GM18507 (cell line): ENCODE results near the gene ACSS1.

ENCODE experiments used
- DNase-seq: peaks from one replicate; pipeline ENCODE4 v3.0.0; 2011; ENCODE audit warnings: low read depth; ENCODE audit not compliant: insufficient read length; ENCODE audit errors: extremely low spot score
- FAIRE-seq: peaks from 2 replicates; lab custom pipeline; 2011; peaks lifted over from hg19 to GRCh38; lab: Jason Lieb, UNC

ACSS1 gene

GRCh38 chr20:25061821-25062530 lies 4.0 kb upstream of the ACSS1 start:
- FAIRE-seq: no peak
- DNase-seq: no peak

- DNase-seq (no peak), FAIRE-seq (no peak)
Observed at GRCh38 chr20:25061103-25061799, 3.3 kb upstream of the ACSS1 start.

- DNase-seq: no peak
Observed at GRCh38 chr20:25059866-25060465, 2.0 kb upstream of the ACSS1 start.

GRCh38 chr20:25058847-25059810 lies 1.2 kb upstream of the ACSS1 start:
- FAIRE-seq: no peak
- DNase-seq: no peak

More at GRCh38 chr20:25059866-25060465, 2.0 kb upstream of the ACSS1 start:
- no peak for FAIRE-seq

- FAIRE-seq (peak; percentile 68), DNase-seq (peak; percentile 32)
Observed at GRCh38 chr20:25057234-25058050, 497 bp downstream of the ACSS1 start.

- DNase-seq (no peak), FAIRE-seq (no peak)
Observed at GRCh38 chr20:25056690-25057233, 1.2 kb downstream of the ACSS1 start.

- FAIRE-seq: no peak
- DNase-seq: no peak
Observed at GRCh38 chr20:25055711-25056495, 2.0 kb downstream of the ACSS1 start.

GRCh38 chr20:25054995-25055629 lies 2.8 kb downstream of the ACSS1 start:
- FAIRE-seq: no peak
- no peak for DNase-seq

GRCh38 chr20:25054096-25054820 lies 3.7 kb downstream of the ACSS1 start:
- peak; percentile 76 for FAIRE-seq
- no peak for DNase-seq

- no peak for DNase-seq
- peak; percentile 41 for FAIRE-seq
Observed at GRCh38 chr20:25053255-25054031, 4.5 kb downstream of the ACSS1 start.

- peak; percentile 46 for FAIRE-seq
- no peak for DNase-seq
Observed at GRCh38 chr20:25052255-25053194, 5.4 kb downstream of the ACSS1 start.

- DNase-seq (no peak), FAIRE-seq (no peak)
Observed at GRCh38 chr20:25051386-25052155, 6.4 kb downstream of the ACSS1 start.

- DNase-seq (no peak), FAIRE-seq (no peak)
Observed at GRCh38 chr20:25050501-25051350, 7.2 kb downstream of the ACSS1 start.
